ENCODE data around the gene SOAT2.

GRCh38 chr12:53115891-53116648, 12.8 kb downstream of the SOAT2 start:
- TF ChIP-seq CTCF (IDR thresholded peaks at IDR 0.05) (no peak), SIN3A (IDR thresholded peaks at IDR 0.05; ENCODE audit: borderline replicate concordance, insufficient read depth, low read depth, low read length) (no peak), REST (IDR thresholded peaks at IDR 0.05; ENCODE audit: insufficient read depth in 1 of 2, low read depth in 2 of 2, low read length in 1 of 2) (no peak)

Data from Panc1 (cell line).